ENCODE measurements around the gene CFAP43.

DNA sequence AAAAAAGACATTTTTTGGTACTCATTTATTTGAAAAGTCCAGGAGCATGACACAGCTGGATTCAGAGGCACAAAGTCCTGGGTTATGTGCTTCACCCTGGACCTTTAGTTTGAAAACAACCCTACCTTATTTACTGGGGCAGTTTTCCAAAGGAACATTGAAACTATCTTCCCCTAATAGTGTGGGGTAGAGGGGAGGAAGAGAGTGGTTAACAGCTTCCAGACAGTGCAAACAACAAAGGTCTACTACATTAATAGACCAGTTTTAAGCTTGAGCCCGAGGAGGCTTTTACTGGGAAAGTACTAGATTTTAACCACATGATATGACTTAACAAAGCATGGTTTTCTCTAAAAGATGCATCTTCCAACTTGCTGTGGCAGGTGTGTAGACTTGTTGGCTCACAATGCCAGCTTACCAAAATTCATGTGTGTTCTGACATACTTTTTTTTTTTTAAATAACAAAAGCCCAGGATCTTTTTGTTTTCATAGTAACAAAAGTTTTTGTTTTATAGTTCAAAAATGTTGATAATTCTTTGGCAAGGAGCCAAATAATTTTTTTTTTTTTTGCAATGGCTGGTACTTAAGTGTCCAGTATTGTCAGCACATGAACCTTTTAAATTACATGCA lies 24.3 kb upstream of the CFAP43 start:
- no peak for TF ChIP-seq POLR2AphosphoS5 (IDR thresholded peaks at IDR 0.05)
- TF ChIP-seq, protein P1, sequence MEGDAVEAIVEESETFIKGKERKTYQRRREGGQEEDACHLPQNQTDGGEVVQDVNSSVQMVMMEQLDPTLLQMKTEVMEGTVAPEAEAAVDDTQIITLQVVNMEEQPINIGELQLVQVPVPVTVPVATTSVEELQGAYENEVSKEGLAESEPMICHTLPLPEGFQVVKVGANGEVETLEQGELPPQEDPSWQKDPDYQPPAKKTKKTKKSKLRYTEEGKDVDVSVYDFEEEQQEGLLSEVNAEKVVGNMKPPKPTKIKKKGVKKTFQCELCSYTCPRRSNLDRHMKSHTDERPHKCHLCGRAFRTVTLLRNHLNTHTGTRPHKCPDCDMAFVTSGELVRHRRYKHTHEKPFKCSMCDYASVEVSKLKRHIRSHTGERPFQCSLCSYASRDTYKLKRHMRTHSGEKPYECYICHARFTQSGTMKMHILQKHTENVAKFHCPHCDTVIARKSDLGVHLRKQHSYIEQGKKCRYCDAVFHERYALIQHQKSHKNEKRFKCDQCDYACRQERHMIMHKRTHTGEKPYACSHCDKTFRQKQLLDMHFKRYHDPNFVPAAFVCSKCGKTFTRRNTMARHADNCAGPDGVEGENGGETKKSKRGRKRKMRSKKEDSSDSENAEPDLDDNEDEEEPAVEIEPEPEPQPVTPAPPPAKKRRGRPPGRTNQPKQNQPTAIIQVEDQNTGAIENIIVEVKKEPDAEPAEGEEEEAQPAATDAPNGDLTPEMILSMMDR (IDR thresholded peaks at IDR 0.05), result no peak

Measured in transverse colon (tissue), 4 donors.